Skeletal muscle tissue (tissue), 4 donors: Measurements from ENCODE around the gene SPINDOC. TPM values are rescaled to one million over a fixed set of nuclear protein-coding genes. Genes with fewer than 3 reads are reported as not detected.

Experiments used
- H3K27ac ChIP-seq: one replicate; pipeline ENCODE4 v1.7.0; 2013; ENCODE audit warnings: mild to moderate bottlenecking, low read depth, low read length, inconsistent platforms
- H3K27me3 ChIP-seq, 3 donors: one replicate each; pipeline ENCODE4 v1.7.0; 2013; ENCODE audit warnings: low read length in 3 of 3; ENCODE audit not compliant: control insufficient read depth in 3 of 3, insufficient read depth in 3 of 3
- H3K36me3 ChIP-seq, 3 donors: one replicate each; pipeline ENCODE4 v1.7.0; 2013; ENCODE audit warnings: low read length in 3 of 3; ENCODE audit not compliant: control insufficient read depth in 3 of 3, insufficient read depth in 3 of 3
- H3K4me1 ChIP-seq, 3 donors: one replicate each; pipeline ENCODE4 v1.7.0; 2013; ENCODE audit warnings: low read length in 3 of 3, mild to moderate bottlenecking in 3 of 3; ENCODE audit not compliant: control insufficient read depth in 3 of 3, insufficient read depth in 3 of 3
- H3K4me3 ChIP-seq, 3 donors: one replicate each; pipeline ENCODE4 v1.7.0; 2013; ENCODE audit warnings: low read length in 3 of 3
- H3K9ac ChIP-seq, 3 donors: one replicate each; pipeline ENCODE4 v1.7.0; 2013; ENCODE audit warnings: low read length in 3 of 3, mild to moderate bottlenecking in 3 of 3, moderate library complexity in 2 of 3, low read depth in 1 of 3
- H3K9me3 ChIP-seq, 3 donors: one replicate each; pipeline ENCODE4 v1.7.0; 2013; ENCODE audit warnings: low read length in 3 of 3; ENCODE audit not compliant: control insufficient read depth in 3 of 3
- total RNA-seq: library from RNA; depleted of rRNA; stranded (reverse); fragments of >200 nt; gene quantifications from one replicate; pipeline ENCODE4 v1.2.3, GENCODE V29; 2014
- donor health status: Osteomylitis.

The SPINDOC gene
- total RNA-seq, result 6.8 TPM

- Histone ChIP-seq H3K27me3 (no peaks in the 10 kb centered on the region), H3K9ac (peak within 1 kb of the TSS; percentile 76 to 87 (median 81)), H3K9me3 (no peaks in the 10 kb centered on the region), H3K4me3 (peak within 1 kb of the TSS; percentile 83 to 89 (median 88)), H3K27ac (no peak within 1 kb of the TSS), H3K36me3 (peaks cover 7 to 8% (median 7%) of the 10 kb centered on the region in 3 donors), H3K4me1 (peaks cover 11 to 17% (median 17%) of the 10 kb centered on the region in 3 donors)
Observed at GRCh38 chr11:63813035-63813562, at the start of gene SPINDOC. Gene SPINDOC (plus strand): TSS chr11:63813456. CDS start chr11:63813687, 231 bp downstream.

GRCh38 chr11:63763496-63764339, 49.5 kb upstream of the SPINDOC start:
- peak overlapping the region in 2 of 3 donors; percentile 29 to 52 for H3K4me3 ChIP-seq
- H3K27ac ChIP-seq, result peak overlapping the region; percentile 25
- H3K9ac ChIP-seq, result peak overlapping the region in 1 of 3 donors; percentile 71
- H3K4me1 ChIP-seq, result peaks cover 13 to 26% (median 17%) of the 10 kb centered on the region in 3 donors
- H3K27me3 ChIP-seq, result no peaks in the 10 kb centered on the region
- H3K36me3 ChIP-seq, result peaks cover 2 to 5% (median 4%) of the 10 kb centered on the region in 3 donors
- no peaks in the 10 kb centered on the region for H3K9me3 ChIP-seq

- Histone ChIP-seq H3K27ac (no peak overlapping the region), H3K4me3 (no peak overlapping the region), H3K36me3 (peaks cover 2 to 5% (median 2%) of the 10 kb centered on the region in 3 donors), H3K9me3 (no peaks in the 10 kb centered on the region), H3K27me3 (no peaks in the 10 kb centered on the region), H3K4me1 (peaks cover 13 to 26% (median 17%) of the 10 kb centered on the region in 3 donors), H3K9ac (no peak overlapping the region)
Observed at GRCh38 chr11:63764340-63764678, 48.9 kb upstream of the SPINDOC start.

GRCh38 chr11:63764679-63765647, 48.3 kb upstream of the SPINDOC start:
- Histone ChIP-seq H3K4me3 (no peak overlapping the region), H3K27me3 (no peaks in the 10 kb centered on the region), H3K9me3 (no peaks in the 10 kb centered on the region), H3K9ac (peak overlapping the region in 1 of 3 donors; percentile 10), H3K27ac (no peak overlapping the region), H3K4me1 (peaks cover 13 to 29% (median 21%) of the 10 kb centered on the region in 3 donors), H3K36me3 (peaks cover 0 to 4% (median under 1%) of the 10 kb centered on the region in 3 donors)

GRCh38 chr11:63765688-63766241, 47.5 kb upstream of the SPINDOC start:
- no peaks in the 10 kb centered on the region for H3K9me3 ChIP-seq
- no peak overlapping the region for H3K27ac ChIP-seq
- no peaks in the 10 kb centered on the region for H3K36me3 ChIP-seq
- H3K27me3 ChIP-seq, result no peaks in the 10 kb centered on the region
- H3K9ac ChIP-seq, result no peak overlapping the region
- peaks cover 13 to 31% (median 22%) of the 10 kb centered on the region in 3 donors for H3K4me1 ChIP-seq
- no peak overlapping the region for H3K4me3 ChIP-seq

- Histone ChIP-seq H3K27ac (peak overlapping the region; percentile 75), H3K36me3 (no peaks in the 10 kb centered on the region), H3K9ac (peak overlapping the region in 2 of 3 donors; percentile 83 to 84), H3K27me3 (no peaks in the 10 kb centered on the region), H3K9me3 (no peaks in the 10 kb centered on the region), H3K4me1 (peaks cover 13 to 30% (median 22%) of the 10 kb centered on the region in 3 donors), H3K4me3 (peak overlapping the region in 1 of 3 donors; percentile 82)
Observed at GRCh38 chr11:63766531-63767235, 46.6 kb upstream of the SPINDOC start.

- Histone ChIP-seq H3K27ac (peak overlapping the region; percentile 75), H3K4me3 (peak overlapping the region; percentile 73 to 82 (median 77)), H3K27me3 (no peaks in the 10 kb centered on the region), H3K4me1 (peaks cover 13 to 25% (median 18%) of the 10 kb centered on the region in 3 donors), H3K36me3 (no peaks in the 10 kb centered on the region), H3K9ac (peak overlapping the region; percentile 74 to 84 (median 83)), H3K9me3 (no peaks in the 10 kb centered on the region)
Observed at GRCh38 chr11:63767267-63767564, 46.0 kb upstream of the SPINDOC start.

- Histone ChIP-seq H3K4me1 (peaks cover 12 to 21% (median 15%) of the 10 kb centered on the region in 3 donors), H3K27me3 (no peaks in the 10 kb centered on the region), H3K36me3 (no peaks in the 10 kb centered on the region), H3K27ac (peak overlapping the region; percentile 75), H3K9ac (peak overlapping the region; percentile 74 to 84 (median 83)), H3K4me3 (peak overlapping the region; percentile 73 to 82 (median 77)), H3K9me3 (no peaks in the 10 kb centered on the region)
Observed at GRCh38 chr11:63767565-63768236, 45.6 kb upstream of the SPINDOC start.
